Stimulated activated CD8-positive, alpha-beta memory T cell treated with anti-CD3 and anti-CD28 coated beads, Interleukin-2, amount 100 ng/mL, for 1 hour (primary cell): ENCODE measurements around the gene SOCS3.

ENCODE experiments used
- DNase-seq, 2 donors: peaks; one replicate each; pipeline ENCODE4 v3.0.0-alpha.2; 2020; ENCODE audit warnings: low read depth in 2 of 2

The SOCS3 gene

DNA sequence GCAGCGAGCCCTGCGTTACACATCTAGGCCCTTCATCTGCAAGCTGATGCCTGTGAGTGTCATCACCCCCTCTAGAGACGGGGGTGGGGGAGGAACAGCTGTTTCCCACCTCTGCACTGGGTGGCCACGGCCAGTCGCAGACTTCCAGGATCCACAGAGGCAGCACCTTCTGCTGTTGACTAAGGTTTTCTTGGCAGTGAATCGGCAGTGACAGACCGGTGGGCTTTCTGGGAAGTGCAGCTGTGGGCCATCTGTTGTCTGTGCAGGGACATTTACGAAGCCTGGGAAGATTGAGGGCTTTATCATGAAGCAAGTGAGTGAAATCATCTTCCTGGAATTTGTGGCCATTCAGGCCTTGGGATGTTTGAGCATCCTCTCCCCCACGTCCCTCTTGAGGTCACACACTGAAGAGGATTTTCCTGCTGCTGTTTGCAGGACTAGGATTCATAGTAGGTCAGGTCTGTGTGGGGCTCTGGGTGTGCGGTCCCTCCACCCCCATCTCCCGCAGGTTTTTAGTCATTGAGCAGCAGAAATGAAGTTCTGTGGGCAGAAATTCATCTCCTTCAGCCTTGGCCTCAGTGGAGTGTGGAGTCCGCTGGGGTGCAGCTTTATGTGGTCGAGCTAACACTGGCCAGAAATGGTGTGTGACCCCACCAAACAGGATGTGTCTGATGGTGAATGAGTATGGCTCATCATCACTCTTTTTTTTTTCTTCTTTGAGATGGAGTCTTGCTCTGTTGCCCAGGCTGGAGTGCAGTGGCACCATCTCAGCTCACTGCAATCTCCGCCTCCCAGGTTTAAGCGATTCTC, 30.6 kb upstream of the SOCS3 start:
- no peak for DNase-seq

DNA sequence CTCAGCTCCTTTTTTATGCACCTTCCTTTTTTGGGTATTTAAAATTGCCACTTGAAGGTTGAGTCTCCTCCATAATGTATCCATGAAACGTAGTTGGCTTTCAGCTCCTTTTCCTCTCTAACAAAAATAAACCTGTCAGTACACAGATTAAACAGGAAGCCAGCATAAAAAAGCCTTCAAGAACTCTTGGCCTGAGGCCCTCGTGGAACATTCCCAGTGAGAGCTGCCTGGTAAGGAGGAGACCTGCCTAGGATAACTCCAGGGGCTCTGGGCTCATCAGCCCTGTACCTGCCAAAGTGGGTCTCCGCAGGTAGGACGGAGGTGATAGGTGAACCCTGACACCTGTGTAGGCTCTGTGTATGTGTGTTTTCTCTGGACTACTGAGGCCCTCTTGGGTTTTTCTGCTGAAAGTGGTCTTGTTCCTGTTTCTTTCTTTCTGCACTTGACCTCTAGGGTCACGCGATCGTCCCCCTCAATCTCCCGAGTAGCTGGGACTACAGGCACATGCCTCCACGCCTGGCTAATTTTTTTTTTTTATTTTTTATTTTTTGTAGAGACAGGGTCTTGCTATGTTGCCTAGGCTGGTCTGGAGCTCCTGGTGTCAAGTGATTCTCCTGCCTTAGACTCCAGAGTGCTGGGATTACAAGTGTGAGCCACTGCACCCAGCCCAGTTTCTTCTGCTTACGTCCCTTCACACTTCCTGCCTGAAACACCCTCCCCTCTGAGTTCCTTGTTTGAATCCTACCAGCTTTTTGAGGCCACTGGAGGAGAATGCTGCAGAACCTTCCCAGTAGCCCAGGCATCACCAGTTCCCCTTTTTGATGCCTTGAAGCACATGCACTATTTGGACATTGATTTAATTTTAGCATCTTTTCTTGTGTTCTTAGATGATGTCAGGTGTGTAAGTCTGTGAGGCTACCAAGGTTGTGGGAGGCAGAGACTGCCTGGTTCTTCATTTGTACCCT, 28.4 kb upstream of the SOCS3 start:
- DNase-seq, result no peak

DNA sequence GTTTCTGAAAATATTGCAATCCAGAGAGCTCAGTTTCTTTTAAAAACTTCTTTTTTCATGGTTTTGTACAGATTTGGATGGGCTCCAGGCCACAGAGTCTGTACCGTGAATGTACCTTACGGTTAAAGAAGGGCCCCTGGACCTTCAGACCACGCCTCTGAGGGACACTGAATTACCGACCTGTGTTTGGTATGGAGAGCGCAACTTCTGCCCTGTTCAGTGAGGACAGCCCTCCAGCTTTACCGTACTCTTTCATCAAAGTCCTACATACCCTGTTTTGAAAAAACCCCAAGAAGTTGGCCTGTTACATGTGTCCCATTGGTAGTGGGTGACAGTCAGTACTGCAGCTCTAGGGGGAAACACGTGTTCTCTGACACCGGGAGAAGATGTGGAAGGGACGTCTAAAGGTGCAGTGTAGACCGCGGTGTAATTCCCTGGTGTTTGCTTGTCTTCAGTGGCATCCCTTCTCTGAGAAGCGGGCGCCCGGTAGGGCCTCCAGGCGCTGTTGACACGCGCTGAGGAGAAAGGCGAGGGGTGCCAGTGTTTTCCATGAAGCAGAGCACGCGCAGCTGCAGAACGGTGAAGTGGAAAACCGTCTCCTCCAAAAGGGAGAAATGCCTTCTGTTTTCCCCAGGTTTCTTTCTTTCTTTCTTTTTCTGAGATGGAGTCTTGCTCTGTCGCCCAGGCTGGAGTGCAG, 24.8 kb upstream of the SOCS3 start:
- no peak for DNase-seq

DNA sequence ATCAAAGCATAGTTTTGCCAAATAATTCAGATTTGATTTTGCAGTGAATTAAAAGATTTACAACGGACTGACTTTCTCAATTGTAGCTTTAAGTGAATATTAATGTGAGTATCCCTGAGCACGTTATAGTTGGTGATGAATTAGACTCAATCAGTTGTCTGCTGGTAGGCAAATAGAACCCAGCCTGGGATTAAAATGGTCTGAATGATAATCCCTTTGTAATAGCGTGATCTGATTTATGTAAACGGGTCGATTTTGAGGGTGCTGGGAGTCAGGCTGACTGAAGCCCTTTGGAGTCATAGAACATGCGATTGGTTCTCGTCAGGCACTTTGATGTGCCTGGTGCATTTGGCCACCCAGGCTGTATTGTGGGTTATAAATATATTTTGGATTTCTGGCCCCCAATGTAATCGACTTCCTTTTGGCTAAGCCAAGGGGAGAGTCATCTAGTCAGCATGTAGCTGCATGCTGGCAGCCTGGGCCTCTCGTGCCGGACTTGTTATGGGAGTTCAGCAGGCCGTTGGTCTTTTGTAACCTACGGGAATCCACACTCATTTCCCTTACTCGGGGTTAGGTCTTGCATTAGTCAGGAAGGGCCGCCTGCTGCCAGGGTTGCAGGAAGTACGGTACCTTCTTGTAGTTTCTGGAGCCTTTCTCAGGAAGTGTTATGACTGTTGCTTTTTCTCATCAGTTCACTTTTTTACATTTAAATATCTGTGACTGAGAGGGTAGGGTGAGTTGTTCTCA, 24.0 kb upstream of the SOCS3 start:
- no peak for DNase-seq

DNA sequence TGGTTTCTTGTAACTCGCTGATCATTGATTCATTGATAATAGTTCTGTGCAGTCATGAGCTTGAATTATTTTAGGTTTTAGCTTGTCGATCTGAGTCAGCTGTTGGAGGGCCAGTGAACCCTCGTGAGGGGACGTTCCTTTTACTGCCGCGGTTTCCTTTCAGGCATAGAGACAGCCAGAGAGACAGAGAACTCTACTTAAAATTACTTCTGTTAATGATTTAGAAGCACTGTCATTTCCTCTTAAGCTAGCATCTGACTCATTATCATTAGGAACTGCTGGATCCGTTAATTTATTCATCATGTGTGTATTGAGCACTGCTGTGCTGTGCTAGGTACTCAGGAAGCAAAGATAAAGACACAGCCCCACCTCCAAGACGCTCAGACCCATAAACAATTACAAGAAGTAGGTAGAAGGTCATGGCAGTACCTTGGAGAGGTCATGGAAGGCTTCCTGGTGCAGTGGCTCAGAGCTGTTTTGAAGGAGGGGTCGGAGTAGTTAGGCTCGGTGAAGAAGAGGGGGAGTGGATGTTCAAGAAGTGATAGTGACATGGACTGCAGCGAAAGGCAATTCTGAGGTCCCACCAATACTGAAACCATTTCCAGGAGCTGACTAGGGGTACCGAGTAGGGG, 21.8 kb upstream of the SOCS3 start:
- no peak for DNase-seq

- DNase-seq, result no peak
Measured at GRCh38 chr17:78380370-78380769, 20.5 kb upstream of the SOCS3 start.

DNA sequence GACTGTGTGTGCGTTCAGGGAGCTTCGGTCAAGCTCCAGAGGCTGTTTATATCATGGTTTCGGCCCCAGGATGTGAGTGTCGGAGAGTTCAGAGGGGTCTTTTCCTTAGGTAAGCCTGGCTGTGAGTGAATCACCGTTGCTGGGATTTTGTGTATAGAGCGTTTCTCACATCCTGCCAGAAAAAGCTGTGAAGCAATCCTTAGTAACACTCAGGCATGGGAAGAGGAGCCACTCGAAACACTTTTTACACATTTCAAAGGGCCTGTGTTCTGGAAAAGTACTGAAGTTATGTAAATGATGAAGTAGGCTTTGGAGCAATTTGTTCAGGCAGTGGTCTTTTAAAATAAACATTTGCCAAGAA, 19.2 kb upstream of the SOCS3 start:
- no peak for DNase-seq

DNA sequence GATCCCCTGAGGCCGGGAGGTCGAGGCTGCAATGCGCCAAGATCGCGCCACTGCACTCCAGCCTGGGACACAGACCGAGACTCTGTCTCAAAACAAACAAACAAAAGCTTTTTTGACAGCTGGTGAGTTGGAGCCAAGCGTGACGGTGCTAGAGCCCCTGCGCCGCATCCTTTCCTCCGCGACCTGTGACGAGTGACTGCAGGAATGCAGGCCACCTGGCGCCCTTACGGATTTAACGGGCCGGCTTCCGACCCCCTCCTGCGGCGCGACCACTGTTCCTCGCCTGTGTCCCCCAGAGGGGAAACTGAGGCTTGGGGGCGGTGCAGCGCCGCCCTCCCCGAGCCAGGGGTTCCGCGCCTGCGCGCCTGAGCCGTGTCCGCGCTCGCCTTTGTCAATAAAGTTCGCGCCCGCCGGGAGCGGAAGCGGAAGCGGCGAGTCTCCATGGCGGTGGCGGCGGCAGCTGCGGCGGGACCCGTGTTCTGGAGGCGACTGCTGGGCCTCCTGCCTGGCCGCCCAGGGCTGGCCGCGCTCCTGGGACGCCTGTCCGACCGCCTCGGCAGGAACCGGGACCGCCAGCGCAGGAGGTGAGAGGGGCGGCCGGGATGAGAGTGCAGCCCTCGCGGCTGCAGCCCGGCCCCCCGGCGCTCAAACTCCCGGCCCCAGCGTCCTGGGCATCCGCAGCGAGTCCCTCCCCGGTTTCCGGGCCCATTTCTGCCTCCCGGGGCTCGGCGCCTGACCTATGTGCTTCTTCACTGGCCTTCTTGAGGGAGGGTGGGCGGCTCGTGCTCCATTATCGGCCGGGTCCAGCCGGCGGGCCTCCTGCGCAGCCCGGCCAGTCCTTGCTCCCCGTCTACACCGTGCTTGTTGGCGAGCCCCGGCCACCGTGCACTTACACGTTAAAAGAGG, 18.6 kb upstream of the SOCS3 start, which contains the start of gene PGS1:
Gene PGS1, plus strand, starts transcription at position 425 of the 906 bp plus-strand sequence. Its CDS starts 17 bp downstream, at position 442.
- peak; percentile 64 to 71 for DNase-seq

- DNase-seq, result no peak
Measured at GRCh38 chr17:78377858-78378224, 18.0 kb upstream of the SOCS3 start.

DNA sequence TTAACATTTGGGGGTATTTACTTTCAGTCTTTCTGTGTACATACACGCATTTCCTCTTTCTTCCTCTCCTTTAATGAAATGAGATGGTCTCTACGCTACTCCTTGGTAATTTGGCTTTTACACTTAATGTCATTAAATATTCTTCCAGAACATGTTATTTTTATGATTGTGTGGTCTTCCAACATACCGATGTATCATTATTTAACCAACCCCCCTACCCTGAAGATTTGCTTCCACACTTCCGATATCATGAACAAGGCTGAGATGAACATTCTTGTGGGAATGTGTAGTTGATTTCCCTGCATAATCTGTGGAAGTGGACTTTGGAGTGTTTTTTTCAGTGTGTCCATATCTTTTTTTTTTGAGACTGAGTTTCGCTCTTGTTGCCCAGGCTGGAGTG, 16.3 kb upstream of the SOCS3 start:
- no peak for DNase-seq

GRCh38 chr17:78375401-78376151, 15.7 kb upstream of the SOCS3 start:
- DNase-seq, result no peak

- DNase-seq, result no peak
Measured at GRCh38 chr17:78374631-78375274, 14.9 kb upstream of the SOCS3 start.

GRCh38 chr17:78374189-78374588, 14.3 kb upstream of the SOCS3 start:
- no peak for DNase-seq

- no peak for DNase-seq
Measured at GRCh38 chr17:78372841-78373240, 13.0 kb upstream of the SOCS3 start.

DNA sequence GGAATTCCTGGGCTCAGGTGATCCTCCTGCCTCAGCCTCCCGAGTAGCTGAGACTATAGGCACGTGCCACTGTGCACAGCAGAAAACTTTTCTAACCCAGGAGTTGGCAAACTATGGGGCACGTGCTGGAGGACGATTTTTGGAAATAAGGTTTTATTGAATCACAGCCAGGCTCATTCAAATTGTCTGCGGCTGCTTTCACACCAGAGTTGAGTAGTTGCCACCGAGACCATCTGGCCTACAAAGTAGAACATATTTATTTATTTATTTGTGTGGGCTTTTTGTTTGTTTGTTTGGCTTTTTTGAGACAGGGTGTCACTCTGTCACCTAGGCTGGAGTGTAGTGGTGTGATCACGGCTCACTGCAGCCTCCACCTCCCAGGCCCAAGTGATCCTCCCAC, 11.2 kb upstream of the SOCS3 start:
- no peak for DNase-seq

GRCh38 chr17:78369791-78370381, 10.0 kb upstream of the SOCS3 start:
- DNase-seq, result no peak

GRCh38 chr17:78368854-78369495, 9.1 kb upstream of the SOCS3 start:
- DNase-seq, result no peak

DNA sequence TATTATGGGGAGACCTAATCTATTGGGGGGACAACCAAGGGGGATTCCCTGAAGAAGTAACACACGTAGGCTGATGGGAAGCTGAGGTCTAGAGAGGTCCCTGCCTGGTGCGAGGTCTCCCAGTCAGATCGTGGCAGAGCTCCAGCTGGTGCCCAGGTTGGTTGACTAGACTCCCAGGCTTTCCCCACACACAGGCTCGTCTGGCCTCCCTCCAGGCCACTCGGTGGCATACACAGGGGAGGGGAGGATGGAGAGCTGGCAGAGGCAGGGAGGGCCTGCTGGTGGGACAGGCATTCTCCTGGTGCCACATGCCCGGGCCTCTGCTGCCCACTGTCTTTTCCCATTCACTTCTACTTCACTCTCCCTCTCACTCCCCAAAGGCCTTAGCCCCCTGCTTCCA, 8.5 kb upstream of the SOCS3 start:
- DNase-seq, result no peak
